HG03045 (cell line): ENCODE measurements around the gene SP3.

Experiments used
- ATAC-seq: cut with Tn5 transposase; IDR thresholded peaks from one replicate; pipeline ENCODE4 v1.9.1; 2021; ENCODE audit warnings: mild to moderate bottlenecking, moderate library complexity; ENCODE audit not compliant: unreplicated experiment

The SP3 gene

DNA sequence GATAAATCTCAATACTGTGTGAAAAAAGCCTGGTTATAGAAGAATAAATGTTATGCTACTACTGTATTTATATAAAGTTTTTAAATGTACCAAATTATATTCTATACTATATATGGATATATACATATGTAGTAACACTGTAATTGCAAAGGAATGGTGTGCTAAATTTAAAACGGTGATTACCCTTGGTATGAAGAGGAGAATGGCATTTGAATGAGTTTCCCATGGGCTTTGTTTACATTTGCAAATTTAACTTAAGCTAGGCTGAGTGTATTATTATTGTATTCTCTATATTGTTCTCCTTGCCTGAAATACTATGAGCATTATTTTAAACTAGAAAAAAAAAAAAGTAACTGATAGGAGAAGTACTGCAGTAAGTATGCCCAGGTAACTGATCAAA lies 4.7 kb upstream of the SP3 start:
- ATAC-seq = no peak

DNA sequence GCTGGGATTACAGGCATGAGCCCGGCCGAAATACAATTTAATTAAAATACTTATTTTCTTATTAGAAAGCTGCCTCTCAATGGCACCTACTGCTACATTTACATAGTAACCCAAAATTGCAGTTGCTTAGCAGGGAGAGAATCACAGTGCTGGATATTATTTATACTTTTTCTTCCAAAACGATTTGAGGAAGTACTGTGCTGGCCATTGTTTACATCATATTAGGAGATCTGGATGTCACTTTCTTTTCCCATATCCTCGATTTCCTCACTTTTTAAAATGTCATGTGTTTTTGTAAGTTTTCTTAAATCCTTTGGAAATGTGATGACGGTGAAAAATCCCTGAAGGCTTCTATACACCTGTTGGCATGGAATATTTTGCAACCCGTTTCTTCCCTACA lies 3.4 kb upstream of the SP3 start:
- no peak for ATAC-seq

DNA sequence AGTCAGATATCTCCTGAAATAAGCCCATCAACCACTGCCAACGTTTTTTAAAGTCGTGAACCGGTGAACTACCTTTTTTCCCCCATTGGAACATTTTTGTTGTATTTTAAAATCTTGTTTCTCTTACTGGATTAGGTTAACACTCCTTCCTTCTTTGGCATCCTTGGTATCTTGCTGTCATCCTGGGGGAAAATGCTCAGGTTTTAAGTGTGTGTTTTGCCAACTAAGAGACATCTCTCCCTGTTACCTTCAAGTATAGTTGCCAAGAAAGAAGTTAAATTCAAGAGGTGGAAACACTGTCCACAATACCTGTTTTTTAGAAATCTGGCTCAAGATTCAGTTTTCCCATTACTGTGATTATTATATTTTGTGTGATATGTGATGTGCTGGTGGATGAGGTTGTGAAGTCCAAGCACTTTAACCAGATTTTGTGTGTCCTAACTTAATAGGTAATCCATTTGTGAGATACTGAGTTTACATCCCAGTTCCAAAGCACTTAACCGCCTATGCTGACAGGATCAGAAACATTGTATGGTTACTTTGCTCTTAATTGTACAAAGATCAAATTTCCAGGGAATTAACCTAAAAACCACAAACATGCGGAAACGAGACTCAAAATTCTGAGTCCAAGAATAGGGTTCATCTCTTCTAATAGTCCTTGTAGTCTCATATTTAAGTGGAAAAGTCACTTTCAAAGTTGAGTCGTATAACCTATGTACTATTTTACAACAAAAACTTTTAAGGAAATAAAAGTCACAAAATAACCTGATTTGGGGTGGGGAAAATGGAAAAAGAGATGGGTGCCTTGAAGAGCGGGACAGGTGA lies 1.3 kb upstream of the SP3 start:
- ATAC-seq = no peak

DNA sequence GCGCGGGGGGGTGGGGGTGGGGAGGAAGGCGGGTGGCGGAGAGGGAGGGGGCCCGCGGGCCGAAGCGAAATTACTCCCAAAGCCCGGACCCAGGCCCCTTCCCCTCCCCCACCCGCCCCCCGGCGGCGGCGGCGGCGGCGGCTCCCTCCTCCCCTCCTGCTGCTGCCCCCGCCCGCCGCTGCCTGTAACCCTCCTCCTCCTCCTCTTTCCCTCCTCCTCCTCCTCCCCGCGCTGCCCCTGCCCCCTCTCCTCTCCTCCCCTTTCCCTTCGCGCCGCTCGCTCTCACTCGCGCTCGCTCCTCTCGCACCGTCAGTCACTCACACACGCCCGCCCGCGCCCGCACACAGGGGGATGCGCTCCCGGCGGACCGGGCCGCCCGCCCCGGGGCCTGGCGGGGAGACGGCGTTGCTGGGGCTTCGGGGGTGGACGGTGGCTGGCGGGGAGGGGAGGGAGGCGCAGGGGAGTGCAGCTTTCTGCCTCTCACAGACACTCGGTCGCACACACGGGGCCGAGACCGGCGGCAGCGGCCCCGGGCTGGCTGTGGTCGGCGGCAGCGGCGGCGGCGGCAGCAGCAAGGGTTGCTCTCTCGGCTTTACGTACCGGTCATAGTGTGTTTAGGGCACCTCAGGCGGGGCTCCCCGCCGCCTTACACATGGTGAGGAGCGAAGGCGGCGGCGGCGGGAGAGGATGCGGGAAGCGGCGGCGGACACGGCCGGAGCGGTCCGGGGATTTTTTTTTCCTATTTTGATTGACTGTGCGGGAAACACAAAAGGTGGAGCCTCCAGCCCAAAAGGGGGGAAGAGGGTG lies 405 bp downstream of the SP3 start:
- ATAC-seq = peak; percentile 27

DNA sequence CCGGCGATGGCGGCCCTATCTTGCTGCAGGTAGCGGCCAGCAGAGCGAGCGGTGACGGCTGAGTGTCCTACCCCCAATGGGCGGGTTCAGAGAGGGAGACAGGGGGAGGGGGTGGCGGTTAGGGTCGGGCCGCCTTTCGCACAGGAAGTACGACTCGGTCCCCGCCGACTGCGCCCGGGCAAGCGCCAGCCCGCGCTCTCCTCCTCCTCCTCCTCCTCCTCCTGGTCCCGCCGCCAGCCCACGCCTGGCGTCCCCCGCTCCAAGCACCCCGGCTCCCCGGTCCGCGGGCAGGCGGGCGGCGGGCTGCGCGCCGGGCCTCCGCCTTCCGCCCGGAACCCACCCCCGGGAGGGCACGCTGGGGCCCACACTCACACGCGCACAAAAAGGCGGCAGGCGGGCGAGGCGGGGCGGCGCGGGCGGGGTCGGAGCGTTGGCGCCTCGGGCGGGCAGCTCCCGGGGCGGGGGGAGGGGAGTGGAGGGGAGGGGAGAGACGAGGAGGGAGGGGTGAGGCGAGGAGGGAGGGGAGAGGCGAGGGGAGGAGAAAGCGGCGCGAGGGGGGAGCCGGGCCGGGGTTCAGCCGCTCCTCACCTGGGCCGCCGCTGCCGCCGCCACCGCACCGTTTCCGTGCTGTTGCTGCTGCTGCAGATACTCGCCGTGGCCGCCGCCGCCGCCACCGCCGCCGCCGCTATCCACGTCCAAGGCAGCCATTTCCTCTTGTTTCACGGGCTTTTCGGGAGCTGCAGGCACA lies 1.2 kb downstream of the SP3 start:
- ATAC-seq = peak; percentile 61

DNA sequence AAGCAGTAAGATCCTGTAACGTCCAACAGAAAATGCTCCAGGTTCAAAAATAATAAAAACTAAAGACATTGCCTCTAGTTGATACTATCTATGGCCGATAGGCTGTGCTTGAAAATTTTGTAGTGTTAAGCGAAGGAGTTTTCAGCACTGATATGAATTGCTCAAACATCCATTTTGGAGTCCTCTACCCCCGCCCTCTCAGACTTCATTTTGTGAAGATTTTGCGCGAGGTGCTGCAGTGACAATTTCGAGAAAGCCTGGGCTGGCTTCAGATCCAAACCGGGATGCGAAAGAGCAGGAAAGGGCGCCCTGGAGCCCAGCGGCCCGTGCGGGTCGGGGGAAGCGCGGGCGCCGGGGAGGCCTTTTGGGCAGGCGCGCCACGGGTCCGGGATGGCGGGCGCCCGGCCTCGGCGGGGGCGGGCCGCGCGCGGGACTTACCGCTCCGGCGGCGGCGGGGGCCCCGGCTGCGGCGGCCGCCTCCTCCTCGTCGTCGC lies 1.8 kb downstream of the SP3 start:
- ATAC-seq = peak; percentile 1

DNA sequence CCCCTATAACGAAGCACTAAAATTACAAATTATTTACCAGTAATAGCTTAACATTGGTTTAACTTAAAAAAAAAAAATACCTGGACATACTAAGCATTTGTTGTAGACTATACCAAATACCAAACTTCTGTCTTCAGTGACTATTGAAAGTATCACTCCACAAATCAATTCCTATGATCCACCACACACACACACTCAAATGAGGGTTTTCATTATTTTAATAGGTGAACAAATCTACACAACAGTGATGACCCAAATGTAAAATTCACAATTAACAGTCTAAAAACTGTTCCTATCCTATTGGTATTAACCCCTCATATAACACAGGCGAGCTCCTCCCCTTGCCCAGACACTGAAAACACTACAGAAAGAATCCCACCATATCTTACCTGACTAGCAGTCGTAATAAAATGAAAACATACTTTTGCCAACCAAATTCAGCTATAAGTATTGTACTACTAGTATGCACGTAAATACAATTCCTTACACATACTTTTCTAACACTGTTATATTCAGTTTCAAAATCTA lies 2.5 kb downstream of the SP3 start:
- ATAC-seq = no peak

DNA sequence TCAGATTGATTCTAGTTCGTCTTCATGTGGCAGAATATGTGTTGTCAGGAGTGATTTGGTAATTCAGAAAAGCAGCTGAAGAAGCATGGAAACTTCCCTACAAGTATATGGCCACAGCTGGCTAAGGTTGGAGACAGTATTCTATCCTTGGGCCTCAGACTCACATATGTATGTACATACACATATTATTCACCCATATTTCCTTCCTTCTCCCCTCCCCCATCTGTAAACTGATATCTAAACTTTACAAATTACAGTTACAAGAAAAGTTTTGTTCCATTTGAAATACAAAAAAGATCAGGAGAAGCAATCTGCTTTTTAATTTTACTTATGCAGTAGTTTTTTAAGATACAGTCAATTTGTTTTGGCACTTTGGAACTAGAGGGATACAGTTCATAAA lies 3.1 kb downstream of the SP3 start:
- ATAC-seq = no peak

DNA sequence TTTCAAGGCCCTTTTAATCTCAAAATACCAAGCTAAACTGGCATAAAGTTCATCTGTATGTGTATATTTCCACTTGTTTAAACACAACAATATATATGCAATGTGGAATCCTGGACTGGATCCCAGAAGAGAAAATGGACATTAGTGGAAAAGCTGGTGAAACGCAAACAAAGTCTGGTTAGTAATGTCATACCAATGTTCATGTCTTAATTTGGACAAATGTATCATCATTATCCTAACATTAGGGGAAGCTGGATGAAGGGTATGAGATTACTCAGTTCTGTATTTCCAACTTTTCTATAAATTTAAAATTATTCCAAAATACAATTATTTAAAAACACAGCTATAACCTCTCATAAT lies 3.8 kb downstream of the SP3 start:
- no peak for ATAC-seq

DNA sequence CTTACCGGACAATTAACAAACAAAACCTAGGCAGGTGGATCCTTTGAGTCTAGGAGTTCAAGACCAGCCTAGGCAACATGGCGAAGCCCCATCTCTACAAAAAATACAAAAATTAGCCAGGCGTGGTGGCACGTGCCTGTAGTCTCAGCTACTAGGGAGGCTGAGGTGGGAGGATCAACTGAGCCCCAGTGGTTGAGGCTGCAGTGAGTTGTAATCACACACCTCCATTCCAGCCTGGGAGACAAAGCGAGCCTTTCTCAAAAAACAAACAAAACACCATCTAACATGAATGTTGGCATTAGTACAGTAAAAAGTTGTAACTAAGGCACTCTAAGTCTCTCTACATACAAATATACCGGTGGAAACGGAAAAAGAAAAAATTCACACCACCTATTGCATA lies 5.3 kb downstream of the SP3 start:
- no peak for ATAC-seq

DNA sequence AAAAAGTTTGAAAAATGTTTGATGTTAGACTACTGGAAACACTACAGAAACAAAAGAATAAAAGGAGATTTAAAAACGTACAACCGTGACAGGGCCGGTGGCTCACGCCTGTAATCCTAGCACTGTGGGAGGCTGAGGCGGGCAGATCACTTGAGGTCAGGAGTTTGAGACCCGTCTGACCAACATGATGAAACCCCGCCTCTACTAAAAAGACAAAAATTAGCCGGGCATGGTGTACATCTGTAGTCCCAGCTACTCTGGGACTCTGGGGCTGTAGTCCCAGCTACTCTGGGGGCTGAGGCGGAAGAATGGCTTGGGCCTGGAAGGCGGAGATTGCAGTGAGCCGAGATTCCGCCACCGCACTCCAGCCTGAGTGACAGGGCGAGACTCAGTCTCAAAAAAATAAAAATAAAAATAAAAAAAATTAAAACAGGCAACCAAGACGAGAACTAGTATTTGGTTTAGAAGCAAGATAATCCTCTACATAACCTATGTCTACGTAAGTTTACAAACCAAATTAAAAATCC lies 5.8 kb downstream of the SP3 start:
- no peak for ATAC-seq

DNA sequence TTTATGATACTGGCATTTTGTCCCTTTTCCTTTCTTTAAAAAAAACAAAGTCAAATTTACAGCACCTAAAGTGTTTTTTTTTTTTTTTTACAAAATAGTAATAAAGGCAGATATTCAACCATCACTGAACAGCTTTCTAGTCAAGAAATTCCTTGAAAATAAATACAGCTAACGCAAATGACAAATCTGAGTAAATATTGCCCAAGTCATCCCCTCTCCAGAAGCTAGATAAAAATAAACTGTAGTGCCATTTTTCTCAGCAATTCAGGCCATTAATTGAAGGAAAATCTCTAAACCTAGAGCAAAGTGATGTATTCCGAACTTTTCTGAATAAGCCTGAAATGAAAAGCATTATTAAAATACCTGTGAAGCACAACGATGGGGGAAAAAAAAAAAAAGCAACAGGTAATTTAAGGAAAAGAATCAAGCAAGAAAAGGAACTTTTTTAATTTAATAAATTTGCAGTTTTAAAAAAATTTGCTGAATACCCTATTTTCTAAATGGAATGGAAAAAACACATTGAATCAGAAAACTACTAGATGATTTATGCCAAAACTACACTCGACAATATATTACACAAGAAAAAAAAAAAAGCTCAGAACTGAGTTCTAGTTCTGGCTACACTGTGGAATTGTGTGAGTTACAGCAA lies 6.9 kb downstream of the SP3 start:
- ATAC-seq = no peak

DNA sequence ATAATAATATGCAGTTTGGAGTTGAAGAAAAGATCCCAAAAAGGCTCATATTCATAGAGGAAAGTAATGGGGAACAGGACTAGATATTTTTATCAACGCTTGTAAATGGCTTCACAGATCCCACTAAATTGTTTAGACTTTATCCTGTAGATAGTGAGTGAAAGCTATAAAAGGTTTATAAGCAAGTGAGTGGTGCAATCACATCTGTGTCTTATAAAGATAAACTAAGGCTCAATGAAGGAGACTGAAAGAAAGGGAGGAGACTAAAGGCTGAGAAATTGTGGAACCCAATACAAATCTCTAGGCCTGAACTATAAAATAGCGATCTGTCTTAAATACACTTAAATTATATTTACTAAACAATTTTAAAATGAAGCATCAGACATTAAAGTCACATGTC lies 7.7 kb downstream of the SP3 start:
- no peak for ATAC-seq

DNA sequence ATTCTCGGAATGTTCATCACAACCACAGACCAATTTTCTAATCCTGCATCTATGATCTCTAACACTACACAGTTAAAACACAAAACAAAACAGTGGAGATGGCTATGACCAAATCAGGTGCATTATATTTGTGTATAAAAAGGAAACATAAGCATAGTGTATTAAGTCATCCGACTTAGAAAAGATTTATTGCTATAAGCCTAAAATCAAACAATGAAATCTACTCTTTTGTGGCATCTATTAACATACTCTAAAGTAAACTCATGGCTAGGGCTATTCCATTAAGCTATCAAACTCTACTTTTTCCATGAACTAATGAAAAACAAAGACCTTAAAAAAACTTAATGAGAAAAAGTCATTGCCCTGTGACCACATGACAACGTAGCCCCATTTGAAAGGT lies 8.7 kb downstream of the SP3 start:
- no peak for ATAC-seq

DNA sequence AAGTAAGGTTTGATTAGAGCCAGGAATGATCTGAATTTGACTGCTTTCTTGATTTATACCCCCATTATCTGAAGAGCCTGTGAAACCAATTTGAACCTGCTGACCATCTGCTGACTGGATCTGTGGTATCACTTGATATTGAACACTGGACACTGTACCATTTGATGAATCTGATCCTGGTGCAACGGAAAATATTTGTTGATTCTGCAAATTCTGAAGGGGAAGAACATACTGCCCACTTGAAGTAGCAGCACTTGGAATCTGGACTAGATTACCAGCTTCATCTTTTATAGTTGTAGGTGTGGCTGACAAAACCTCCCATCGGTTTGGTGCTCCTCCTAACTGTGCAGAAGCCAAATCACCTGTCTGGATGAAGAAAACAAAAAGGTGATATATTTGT lies 9.3 kb downstream of the SP3 start:
- no peak for ATAC-seq

DNA sequence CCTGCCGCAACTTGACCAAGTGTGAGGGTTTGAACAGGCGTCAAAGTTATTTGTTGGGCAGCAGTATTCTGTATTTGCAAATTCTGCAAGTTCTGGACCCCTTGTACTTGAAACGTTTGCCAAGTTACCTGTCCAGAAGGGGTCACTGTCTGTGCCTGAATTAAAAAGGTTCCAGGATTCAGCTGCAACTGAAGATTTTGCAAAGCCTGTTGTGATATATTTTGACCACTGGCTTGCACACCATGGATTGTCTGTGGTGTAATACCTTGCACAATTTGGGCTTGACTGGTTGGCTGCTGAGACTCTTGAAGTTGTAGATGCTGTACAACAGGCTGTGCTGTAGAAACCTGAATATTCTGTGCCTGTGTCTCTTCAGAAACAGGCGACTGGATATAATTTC lies 10.2 kb downstream of the SP3 start:
- no peak for ATAC-seq

DNA sequence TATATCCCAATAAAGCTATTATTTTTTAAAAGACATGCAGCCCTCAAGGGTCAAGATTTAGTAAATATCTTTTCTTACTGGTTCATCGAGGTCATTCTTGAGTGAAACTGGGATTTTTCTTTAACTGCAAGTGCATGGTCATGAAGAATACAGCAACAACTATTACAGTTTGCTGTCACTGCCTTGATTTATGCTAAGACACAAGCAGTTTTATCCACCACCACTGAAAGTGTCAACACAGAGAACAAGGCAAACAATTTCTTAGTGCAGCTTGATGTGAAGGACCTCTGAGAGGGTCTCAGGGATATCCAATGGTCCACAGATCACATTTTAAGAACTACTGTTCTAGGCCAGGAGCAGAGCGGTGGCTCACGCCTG lies 12.1 kb downstream of the SP3 start:
- ATAC-seq = no peak

DNA sequence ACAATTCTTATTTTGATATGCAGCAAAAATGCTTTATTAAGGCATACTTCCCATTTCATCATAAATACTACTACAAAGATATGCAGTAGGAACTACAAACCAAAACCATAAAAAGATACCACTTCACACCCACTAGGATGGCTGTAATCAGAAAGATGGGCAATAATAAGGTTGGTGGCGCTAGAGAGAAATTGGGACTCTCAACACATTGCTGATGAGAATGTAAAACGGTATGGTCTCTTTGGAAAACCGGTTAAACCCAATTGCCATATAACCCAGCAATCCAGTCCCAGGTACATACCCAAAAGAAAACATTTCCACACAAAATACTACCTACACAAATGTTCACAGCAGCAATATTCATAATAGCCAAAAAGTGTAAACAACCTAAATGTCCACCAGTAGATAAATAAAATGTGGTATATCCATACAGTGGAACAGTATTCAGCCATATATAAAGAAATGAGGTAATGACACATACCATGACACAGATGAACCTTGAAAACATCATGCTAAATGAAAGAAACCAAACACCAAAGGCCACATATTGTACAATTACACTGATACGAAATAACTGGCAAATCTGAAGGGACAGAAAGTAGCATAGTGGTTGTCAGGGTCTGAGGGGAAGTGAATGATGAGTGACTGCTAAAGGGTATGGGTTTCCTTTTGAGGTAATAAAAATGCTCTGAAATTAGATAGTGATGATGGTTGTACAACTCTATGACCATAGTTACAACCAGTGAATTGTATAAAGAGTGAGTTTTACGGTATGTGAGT lies 12.7 kb downstream of the SP3 start:
- ATAC-seq = no peak

DNA sequence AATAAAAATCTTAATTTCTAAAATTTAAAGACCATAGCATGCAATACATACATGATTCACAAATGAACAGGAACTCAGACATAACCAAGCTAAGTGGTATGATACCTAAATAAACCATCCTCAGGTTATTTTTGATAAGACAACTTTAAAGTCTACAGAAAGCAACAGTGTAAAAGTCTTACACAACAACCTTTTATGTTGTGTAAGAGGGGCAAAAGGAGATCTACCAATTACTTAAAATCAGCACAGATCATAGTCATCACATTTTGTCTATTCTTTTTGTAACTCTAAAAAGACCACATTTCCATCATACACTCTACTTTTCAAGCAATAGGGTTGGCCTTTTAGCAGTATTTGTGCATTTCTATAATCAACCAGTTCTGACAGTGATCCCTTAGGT lies 16.3 kb downstream of the SP3 start:
- no peak for ATAC-seq

DNA sequence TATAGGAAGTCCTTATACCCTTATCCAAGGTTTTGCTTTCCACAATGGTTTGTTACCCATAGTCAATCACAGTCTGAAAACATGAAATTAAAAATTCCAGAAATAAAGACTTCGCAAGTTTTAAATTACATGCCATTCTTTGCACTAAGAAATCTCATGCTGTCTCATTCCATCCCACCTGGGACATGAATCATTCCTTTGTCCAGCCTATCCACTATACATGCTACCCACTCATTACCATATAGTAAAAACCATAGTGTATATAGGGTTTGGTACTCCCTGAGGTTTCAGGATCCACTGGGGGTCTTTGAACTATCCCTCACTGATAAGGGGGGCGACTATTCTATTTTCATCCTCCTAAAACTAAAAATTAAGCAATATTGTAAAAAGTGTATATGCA lies 17.0 kb downstream of the SP3 start:
- ATAC-seq = no peak
